ENCODE data around the gene DYNLRB1.

DYNLRB1 gene

DNA sequence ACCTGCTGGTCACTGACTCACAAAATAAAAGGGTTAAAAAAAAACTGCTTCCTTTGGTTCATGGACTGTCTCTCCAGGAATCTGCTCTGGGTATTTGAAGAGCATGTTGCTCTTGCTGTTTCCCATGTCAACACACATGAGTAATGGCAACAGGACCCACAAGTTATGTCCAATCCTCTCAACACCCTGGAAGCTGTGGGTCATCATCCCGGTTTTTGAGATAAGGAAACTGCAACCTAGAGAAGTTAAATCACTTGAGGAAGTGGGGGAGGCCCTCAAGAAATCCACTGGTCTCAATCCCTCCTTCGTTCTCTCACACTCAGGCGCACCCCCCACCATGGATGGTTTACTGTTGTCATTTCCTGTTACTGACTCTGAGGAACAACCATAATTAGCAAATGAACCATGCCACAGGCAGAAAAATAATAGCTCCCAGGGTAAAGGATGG lies 54.7 kb downstream of the DYNLRB1 start:
- no peak for DNase-seq (ENCODE audit: low read depth, low spot score)
- no peak overlapping the region for H3K4me3 ChIP-seq (ENCODE audit: low read length)

DNA sequence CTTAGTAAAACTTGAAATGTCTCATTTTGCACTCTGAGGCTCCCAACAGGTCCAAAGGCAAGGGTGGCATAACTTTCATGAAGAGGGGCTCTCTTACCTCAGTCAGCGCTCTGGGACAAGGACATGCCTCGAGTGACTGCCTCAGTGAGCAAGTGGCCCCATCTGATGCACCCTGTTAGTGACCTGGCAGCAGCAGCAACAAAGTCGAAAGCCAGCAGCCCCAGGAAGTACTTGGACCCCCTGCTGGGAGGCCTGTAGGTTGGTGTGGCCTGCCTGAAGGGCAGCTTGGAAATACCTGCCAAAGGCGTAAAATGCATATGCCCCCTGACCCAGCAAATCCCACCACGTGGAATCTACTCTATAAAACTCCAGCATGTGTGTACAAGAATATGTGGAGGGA lies 55.5 kb downstream of the DYNLRB1 start:
- H3K4me3 ChIP-seq (ENCODE audit: low read length): no peak overlapping the region
- no peak for DNase-seq (ENCODE audit: low read depth, low spot score)

DNA sequence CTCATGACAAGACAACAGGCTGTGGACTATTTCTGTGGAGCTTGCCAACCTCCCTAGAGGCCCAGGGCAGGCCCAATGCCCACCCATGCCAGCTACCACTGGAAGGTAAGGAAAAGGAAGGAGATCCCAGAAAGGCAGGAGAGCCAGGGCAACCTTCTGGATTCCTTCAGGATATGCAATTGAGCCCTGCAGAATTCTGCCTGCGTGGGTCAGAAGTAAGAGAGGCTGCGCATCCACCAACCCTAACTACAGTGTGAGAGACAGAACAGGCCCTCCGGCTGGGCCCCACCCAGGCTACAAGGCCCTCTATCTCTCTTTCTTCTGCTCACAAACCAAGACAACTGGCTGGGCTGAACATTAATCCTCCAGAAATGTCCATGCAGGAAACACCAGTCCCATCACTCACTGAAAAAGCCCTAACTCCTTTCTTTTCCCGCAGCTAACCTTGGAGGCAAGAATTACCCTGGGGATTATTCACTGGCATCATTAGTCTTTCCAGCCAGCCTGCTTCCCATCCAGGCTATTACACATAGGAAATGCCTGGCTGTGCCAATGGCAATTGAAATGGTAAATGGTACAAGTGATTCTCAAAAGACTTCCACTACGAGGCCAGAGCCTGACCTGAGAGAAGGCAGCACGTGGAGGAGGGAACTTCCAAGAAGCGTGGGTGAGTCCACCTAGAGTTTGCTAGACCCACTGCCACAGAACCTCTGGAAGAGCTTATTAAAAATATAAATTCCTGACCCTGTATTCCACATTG lies 57.5 kb downstream of the DYNLRB1 start:
- H3K4me3 ChIP-seq (ENCODE audit: low read length): no peak overlapping the region
- DNase-seq (ENCODE audit: low read depth, low spot score): no peak

DNA sequence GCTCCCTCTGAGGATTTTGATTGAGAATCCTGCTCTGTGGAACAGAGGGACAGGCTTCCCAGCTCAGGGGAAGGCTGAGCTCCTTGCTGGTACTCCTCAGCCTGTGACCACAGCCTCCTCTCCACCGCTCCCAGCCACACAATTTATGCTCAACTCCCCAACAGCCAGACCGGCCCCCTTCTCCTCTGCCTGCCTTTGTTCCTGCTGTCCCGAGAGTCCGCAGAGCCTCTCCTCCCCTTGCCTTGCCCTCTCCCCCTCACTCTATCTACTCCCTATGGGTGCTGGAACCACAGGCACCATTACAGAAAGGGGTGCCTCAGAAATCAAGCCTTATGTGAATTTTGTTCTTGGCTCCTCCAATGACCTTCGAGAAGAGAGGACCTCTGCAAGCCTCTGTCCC lies 58.2 kb downstream of the DYNLRB1 start:
- no peak for DNase-seq (ENCODE audit: low read depth, low spot score)
- H3K4me3 ChIP-seq (ENCODE audit: low read length): no peak overlapping the region

DNA sequence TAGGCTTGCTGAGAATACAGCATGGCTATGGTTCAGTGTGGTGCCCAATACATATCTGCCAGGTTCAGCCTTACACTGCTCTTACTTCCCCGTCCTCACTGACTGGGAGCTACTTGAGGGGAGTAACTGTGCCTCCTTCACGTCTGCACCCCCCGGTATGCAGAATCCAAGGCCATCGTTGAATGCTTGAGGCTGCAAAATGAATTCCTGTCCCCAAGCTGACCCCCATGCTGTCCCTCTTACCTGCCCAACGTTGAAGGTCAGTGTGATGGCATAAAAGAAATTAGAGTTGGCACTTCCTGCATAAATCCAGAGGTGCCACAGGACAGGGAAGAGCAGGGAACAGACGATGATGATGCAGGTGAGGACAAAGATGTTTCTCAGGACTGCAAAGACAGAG lies 58.6 kb downstream of the DYNLRB1 start:
- no peak overlapping the region for H3K4me3 ChIP-seq (ENCODE audit: low read length)
- DNase-seq (ENCODE audit: low read depth, low spot score): no peak

DNA sequence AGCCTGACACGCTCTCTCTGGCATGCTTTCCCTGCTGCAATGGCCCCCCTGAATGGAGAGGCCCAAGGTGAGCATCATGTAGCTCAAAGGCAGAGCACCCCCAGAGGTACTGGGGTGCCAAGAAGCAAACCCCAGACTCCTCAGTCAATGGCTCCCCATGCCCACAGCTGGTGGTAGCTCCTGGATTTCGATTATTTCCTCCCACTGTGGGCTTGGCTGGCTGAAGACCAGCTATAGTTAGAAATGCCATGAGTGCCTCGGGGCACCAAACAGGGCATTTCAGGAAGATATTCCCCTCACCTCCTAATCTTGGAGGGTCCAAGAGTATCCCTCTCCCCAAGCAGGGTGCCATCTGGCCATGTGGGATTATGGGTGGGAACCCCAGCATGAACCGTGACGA lies 59.0 kb downstream of the DYNLRB1 start:
- DNase-seq (ENCODE audit: low read depth, low spot score): no peak
- no peak overlapping the region for H3K4me3 ChIP-seq (ENCODE audit: low read length)

DNA sequence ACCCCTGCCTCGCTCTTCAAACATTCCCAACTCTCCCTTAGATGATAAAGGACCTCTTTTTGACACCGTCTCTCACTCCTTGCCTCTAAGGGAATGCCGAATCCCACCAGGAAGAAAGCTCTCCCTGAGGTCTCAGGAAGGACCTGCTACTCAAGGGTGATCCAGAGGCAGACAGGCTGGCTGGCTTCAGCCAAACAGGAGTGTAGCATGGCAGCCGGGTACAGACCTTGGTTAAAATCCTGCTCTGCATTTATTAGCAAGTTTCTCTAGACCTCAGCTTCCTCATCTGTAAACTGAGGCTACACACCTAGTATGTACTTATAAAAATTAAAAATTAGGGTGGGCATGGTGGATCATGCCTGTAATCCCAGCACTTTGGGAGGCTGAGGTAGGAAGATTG lies 59.5 kb downstream of the DYNLRB1 start:
- H3K4me3 ChIP-seq (ENCODE audit: low read length): no peak overlapping the region
- no peak for DNase-seq (ENCODE audit: low read depth, low spot score)

DNA sequence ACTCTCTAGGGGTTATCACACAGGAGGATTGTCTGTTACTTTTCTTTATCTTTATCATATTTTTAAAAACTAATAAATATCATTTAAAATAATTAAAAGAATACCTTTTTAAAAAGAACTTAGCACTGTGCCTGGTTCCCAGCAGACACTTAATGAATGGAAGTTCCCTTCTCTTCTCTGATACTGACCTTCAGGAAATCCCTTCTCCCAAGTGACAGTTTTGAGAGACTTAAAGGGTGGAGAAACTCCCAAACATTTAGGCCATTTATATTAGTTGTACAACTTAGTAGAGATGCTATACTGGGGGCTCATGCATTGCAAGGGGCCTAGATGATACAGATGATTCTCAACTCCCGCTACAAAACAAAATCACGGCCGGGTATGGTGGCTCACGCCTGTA lies 60.8 kb downstream of the DYNLRB1 start:
- DNase-seq (ENCODE audit: low read depth, low spot score): no peak
- H3K4me3 ChIP-seq (ENCODE audit: low read length): no peak overlapping the region

DNA sequence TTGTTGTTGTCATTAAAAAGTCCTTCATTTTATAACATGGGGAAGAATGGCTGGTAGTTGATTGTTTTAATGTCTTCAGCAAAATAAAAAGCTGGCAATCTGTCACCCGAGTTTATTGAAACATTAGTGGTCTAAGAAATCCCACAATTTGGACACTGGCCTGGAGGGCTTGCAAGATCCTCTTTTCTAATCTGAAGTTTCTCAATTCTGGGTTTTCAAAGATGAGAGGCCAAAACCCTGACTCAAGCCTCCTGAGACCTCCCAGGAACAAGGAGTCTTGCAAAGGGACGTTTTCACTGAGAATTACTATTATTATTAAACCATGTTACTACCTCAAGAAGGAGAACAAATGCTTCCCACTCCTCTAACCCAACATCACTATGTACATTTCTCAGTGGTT lies 61.8 kb downstream of the DYNLRB1 start:
- no peak overlapping the region for H3K4me3 ChIP-seq (ENCODE audit: low read length)
- DNase-seq (ENCODE audit: low read depth, low spot score): no peak

DNA sequence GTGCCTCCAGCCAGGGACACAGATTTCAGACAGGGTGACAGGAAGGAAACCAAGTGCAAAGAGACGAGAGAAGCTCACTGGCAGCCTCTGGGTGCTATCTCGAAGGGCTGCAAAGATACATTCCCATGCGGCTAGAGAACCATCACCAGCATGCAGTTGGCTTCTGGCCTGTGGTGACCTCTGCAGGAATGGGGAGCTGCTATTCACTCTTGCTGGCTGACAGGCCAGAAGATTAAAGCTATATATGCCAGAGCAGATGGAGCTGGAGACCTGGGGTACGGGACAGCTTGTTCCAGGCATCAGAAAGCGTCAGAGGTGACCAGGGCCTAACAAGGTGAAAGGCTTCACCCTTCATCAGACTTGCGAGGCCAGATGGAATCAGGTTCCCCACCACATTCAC lies 62.3 kb downstream of the DYNLRB1 start:
- H3K4me3 ChIP-seq (ENCODE audit: low read length): no peak overlapping the region
- DNase-seq (ENCODE audit: low read depth, low spot score): no peak

DNA sequence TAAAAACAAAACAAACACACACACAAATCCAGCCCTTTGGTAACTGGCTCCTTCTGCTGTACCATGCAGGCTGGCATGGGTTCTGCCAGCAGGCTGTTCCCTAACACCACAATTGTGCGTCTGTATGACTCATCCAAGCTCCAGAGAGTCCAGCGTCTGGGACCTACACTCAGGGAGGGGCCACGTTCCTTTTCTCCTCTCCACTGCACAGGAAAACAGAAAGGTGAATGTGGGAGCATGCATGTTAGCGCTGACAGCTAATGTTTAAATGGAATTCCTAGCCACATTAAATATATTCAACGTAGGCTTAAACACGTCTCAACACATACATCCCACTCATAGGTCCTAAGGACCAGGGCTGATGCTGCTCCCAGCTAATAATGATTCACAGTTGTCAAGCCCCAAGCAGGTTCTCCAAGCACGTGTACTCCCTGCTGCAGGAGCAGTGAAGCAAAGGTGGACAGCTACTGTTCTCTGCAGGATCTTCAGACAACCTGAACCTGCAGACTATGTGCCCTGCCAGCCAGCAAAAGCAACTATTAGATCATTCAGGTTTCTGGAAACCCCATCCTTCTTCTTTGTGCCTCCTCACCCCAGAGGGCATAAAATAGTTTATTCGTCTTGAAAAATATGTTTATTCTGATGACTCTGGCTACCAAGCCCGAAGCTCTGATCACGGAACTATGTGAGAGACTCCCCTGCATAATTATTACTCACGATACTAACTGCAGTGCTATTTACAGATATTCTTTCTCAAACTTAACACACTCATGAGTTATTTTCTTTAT lies 63.2 kb downstream of the DYNLRB1 start:
- H3K4me3 ChIP-seq (ENCODE audit: low read length): no peak overlapping the region
- no peak for DNase-seq (ENCODE audit: low read depth, low spot score)

DNA sequence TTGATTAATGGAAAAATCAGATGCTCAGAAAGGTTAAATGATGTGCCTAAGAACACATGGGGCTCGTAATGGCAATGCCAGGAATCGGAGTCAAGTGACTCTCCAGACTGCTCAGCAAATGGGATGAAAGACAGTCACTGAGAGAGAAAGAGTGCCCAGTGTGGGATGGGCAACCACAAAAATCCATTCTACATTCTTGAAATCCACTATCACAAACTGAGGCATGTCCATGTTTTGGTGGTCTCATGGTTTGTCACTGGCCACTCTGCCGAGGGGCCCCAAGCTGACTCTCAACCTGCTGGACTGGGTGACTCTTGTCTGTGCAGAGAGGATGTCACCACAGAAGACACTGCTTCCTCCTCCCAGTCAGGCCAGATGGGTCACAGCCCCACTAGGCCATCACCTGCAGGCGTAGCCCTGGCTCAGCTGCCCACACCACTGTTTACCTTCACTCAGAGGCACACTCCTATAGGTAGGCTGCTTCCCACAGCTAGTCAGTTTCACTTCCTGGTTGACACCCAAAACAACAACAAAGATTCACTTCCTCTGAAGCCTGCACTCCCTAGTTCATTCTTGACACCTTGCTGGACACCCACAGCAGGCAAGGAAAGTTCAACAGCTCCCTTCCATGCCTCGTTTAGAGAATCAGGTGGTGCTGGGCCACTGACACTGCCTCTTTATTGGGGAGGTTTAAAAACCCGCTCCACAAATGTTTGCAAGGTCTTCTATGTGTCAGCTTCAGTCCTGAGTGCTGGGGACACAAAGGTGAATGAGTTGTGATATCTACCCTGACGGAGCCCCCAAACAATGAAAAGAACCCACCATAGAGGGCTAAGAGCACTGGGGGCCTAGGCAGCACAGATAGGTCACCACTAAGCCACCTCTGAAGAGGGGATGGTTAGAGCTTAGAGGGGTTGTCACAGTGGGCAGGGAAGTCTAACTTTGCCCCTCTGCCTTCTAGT lies 64.0 kb downstream of the DYNLRB1 start:
- no peak for DNase-seq (ENCODE audit: low read depth, low spot score)
- no peak overlapping the region for H3K4me3 ChIP-seq (ENCODE audit: low read length)

DNA sequence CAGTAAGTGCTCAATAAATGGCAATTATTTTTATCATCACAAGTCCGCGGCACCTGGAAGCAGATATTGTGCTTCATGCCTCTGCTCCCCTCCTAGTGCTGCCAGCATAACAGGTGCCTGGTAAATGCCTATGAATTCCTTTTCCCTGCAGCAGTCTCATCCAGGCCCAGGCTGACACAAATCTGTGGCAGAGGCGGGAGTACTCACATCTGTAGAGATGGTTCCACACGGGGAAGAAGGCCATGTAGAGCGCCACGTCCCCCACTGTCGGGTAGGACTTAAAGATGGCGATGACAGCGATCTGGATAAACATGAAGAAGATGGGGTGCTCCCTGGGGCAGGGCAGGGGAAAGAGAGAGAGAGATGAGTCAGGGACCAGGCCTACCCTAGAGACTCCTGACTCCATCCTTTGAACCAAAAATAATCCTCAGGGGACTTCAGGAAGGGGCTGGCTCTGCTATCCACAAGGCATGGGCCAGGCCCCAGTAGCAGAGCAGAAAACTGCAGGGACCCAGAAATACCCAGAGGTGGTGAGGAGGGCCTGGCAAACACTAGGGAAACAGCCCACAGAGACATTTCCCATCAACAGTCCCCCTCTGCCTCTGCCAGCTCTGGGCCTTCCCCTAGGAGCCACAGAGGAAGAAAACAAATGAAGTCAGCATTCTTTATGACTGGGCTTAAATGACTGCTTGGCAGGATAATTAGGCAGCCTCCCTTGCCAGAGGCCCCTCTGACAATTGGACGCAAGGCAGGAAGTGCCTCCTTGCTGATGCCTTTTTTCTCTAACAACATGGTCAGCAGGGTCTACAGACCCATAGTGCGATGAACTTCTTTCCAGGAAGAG lies 65.3 kb downstream of the DYNLRB1 start:
- H3K4me3 ChIP-seq (ENCODE audit: low read length): no peak overlapping the region
- no peak for DNase-seq (ENCODE audit: low read depth, low spot score)

DNA sequence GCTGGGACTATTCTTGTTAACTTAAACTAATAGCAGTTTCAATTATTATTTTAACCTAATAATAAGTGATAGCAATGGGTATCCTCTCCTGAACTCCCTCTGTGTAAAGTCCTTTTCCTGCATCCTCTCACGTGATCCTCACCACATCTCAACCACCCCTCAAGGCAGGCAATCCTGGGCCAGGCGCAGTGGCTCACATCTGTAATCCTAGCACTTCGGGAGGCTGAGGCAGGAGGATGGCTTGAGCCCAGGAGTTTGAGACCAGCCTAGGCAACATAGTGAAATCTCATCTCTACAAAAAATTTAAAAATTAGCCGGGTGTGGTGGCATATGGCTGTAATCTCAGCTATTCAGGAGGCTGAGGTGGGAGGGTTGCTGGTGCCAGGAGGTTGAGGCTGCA lies 66.0 kb downstream of the DYNLRB1 start:
- no peak for DNase-seq (ENCODE audit: low read depth, low spot score)
- no peak overlapping the region for H3K4me3 ChIP-seq (ENCODE audit: low read length)

DNA sequence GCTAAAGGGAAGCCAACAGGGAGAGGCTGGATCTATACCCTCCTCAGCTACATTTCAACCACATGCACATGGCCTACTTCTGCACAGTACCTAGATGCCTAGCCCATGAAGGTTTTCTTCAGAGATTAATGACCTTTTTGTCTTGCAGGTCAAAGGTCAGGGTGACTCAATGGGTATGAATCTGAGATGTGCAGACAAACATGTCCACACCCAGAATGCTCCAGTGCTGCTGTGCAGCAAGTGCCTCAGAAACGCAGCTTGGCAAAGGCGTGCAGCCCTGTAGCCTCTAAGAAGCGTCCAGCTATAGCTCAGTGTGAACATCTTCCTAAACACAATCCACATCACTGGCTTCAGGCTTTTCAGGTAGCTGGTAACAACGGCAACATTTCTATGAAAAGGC lies 66.7 kb downstream of the DYNLRB1 start:
- DNase-seq (ENCODE audit: low read depth, low spot score): no peak
- H3K4me3 ChIP-seq (ENCODE audit: low read length): no peak overlapping the region

DNA sequence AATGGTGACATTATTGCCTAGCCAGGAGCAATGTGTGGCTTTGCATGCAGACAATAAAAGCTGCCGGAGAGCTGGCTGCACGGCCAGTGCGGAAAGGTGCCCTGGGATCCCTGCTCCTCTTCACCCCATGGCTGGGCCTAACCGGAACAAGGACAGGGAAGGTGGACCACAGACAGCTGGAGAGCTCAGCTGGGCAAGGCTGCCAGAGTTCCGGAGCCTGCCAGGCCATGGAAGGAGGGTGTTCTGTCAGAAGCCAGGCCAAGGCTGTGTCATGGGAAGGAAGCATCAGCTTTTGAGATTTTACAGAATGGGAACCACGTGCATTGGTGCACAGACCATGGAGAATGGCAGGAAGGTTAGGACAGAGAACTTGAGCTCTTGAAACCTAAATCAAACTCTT lies 67.3 kb downstream of the DYNLRB1 start:
- H3K4me3 ChIP-seq (ENCODE audit: low read length): no peak overlapping the region
- no peak for DNase-seq (ENCODE audit: low read depth, low spot score)

DNA sequence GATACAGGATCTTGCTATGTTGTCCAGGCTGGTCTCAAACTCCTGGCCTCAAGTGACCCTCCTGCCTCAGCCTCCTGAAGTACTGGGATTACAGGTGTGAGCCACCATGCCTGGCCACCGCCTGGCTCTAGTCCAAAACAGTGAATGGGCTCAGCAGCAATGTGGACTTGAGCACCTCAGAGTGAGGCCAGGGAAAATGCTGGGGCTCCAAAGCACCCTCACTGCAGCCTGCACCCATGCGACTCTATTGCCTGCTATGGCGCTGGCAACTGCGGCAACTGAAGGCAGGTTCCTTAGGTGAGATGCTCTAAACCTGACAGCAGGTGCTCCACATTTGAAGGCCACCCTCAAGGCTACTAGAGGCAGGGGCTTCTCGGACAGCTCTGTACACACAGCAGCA lies 68.8 kb downstream of the DYNLRB1 start:
- H3K4me3 ChIP-seq (ENCODE audit: low read length): no peak overlapping the region
- DNase-seq (ENCODE audit: low read depth, low spot score): no peak

DNA sequence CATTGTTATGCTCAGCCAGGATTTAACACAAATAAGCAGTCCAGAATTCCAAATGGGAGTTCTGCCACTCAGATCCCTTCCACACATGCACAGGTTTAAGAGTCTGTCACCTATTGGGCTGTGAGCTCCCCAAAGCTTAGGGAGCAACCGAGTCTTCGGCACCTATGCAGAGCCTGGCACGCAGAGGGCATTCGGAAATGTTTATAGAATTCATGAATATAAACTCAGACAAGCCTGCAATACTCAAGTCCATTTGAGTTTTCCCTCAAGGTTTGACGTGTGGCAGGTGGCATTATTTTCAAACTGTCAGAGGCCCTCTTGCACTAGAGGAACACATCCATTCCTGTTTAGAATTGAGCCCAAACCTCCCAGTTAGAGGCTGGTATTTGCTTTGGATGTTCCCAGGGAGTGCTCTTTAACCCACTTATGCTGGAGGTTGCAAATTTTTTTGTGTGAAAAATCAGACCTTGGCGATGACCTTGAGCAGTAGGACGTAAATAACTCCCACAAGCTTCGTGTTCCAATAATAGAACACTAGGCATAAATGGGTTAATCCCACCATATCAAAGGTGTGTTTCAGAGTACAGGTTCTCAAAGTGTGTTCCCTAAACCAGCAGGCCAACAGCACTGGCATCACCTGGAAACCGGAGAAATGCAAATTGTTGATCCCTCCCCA lies 70.4 kb downstream of the DYNLRB1 start:
- DNase-seq (ENCODE audit: low read depth, low spot score): no peak
- H3K4me3 ChIP-seq (ENCODE audit: low read length): no peak overlapping the region

Measured in Jurkat, Clone E6-1 (cell line).